GM04503 (cell line): ENCODE results near the gene CLIC5.

Source experiments
- DNase-seq: peaks from one replicate; pipeline ENCODE4 v3.0.0-alpha.2; 2012; ENCODE audit warnings: low read depth

CLIC5 gene

GRCh38 chr6:45997875-45998506 is 17.7 kb downstream of the CLIC5 start:
- DNase-seq = no peak

- DNase-seq = no peak
Measured at GRCh38 chr6:45991189-45991588, 24.5 kb downstream of the CLIC5 start.

- no peak for DNase-seq
Measured at GRCh38 chr6:45990162-45990561, 25.5 kb downstream of the CLIC5 start.

- DNase-seq = no peak
Measured at GRCh38 chr6:45988635-45989034, 27.0 kb downstream of the CLIC5 start.

GRCh38 chr6:45987856-45988255 is 27.8 kb downstream of the CLIC5 start:
- DNase-seq = no peak

- DNase-seq = no peak
Measured at GRCh38 chr6:45986746-45987274, 28.9 kb downstream of the CLIC5 start.

- no peak for DNase-seq
Measured at GRCh38 chr6:45984788-45985425, 30.8 kb downstream of the CLIC5 start.

GRCh38 chr6:45984347-45984746 is 31.3 kb downstream of the CLIC5 start:
- no peak for DNase-seq

- DNase-seq = no peak
Measured at GRCh38 chr6:45983062-45983461, 32.6 kb downstream of the CLIC5 start.

- DNase-seq = no peak
Measured at GRCh38 chr6:45982280-45983036, 33.2 kb downstream of the CLIC5 start.

- DNase-seq = no peak
Measured at GRCh38 chr6:45981046-45981445, 34.6 kb downstream of the CLIC5 start.

- DNase-seq = no peak
Measured at GRCh38 chr6:45979311-45979710, 36.3 kb downstream of the CLIC5 start.

- no peak for DNase-seq
Measured at GRCh38 chr6:45974596-45974995, 41.1 kb downstream of the CLIC5 start.

- DNase-seq = no peak
Measured at GRCh38 chr6:45972795-45973503, 42.7 kb downstream of the CLIC5 start.

- no peak for DNase-seq
Measured at GRCh38 chr6:45971287-45971686, 44.4 kb downstream of the CLIC5 start.

GRCh38 chr6:45970326-45970725 is 45.3 kb downstream of the CLIC5 start:
- no peak for DNase-seq

GRCh38 chr6:45969883-45970282 is 45.8 kb downstream of the CLIC5 start:
- DNase-seq = no peak

GRCh38 chr6:45969026-45969425 is 46.6 kb downstream of the CLIC5 start:
- no peak for DNase-seq

GRCh38 chr6:45967363-45967762 is 48.3 kb downstream of the CLIC5 start:
- no peak for DNase-seq

GRCh38 chr6:45966797-45967196 is 48.9 kb downstream of the CLIC5 start:
- no peak for DNase-seq

- DNase-seq = no peak
Measured at GRCh38 chr6:45966340-45966739, 49.3 kb downstream of the CLIC5 start.

- peak; percentile 21 for DNase-seq
Measured at GRCh38 chr6:45965792-45966191, 49.9 kb downstream of the CLIC5 start.
